Right ventricle myocardium inferior (tissue), 1 donor: ENCODE data around the gene CD74. TPM values are rescaled to one million over a fixed set of nuclear protein-coding genes. Genes with fewer than 3 reads are reported as not detected.
"Not testable (repeated sequence)": the region's sequence is repeated elsewhere in the genome, so short reads cannot be mapped to it uniquely, and the experiment has no call there.

ENCODE experiments used
- ATAC-seq: fragments of 200-7000 bp; cut with Tn5 transposase; one replicate; pipeline ENCODE4 v1.9.1; 2020; ENCODE audit warnings: mild to moderate bottlenecking, moderate library complexity
- DNase-seq: peaks from one replicate; pipeline ENCODE4 v3.0.0; 2021; ENCODE audit errors: missing footprints
- intact Hi-C: fragments of 100-400 bp; cut with DNase I; formaldehyde crosslinking; loops from one replicate; pipeline ENCODE4 v1.11.0; 2022
- long read RNA-seq: library from polyadenylated mRNA; unstranded; transcript quantifications from one replicate; pipeline ENCODE4 v2.0.0, GENCODE V29; 2021
- total RNA-seq: library from RNA; stranded (reverse); fragmentation: NEBNext Ultra II Directional; extraction: Animal tissue kit (Norgen Biotek cat#: 25700); gene quantifications from one replicate; pipeline ENCODE4 v1.2.1, GENCODE V29; 2021
- donor health status: DM: no; HTN: yes; CAD: no; lungs with severe emphysema.

CD74 gene
- total RNA-seq = 327 TPM
- long read RNA-seq, transcript CD74-202 (8 exons, 1,449 nt) = major isoform, 121 of 162 reads
- long read RNA-seq, transcript CD74-201 (9 exons, 981 nt) = minor isoform, 28 of 162 reads
- long read RNA-seq, partial matches to known transcripts = 4 of 162 reads
- long read RNA-seq, other reads (novel, unspliced or antisense) = 8 of 162 reads

GRCh38 chr5:150412319-150413175, at the start of gene CD74:
Gene CD74, minus strand, starts transcription at chr5:150412910. Its CDS starts 161 bp downstream, at chr5:150412749.
- peak; percentile 89 for DNase-seq
- ATAC-seq = peak; percentile 54
- intact Hi-C loops = no loop called here

- intact Hi-C loops = no loop called here
- ATAC-seq (no peak), DNase-seq (no peak)
Observed at GRCh38 chr5:150461231-150461630, 48.5 kb upstream of the CD74 start.

- no peak for DNase-seq
- no peak for ATAC-seq
- intact Hi-C loops = no loop called here
Observed at GRCh38 chr5:150460781-150461180, 48.1 kb upstream of the CD74 start.

GRCh38 chr5:150458802-150459557, 46.3 kb upstream of the CD74 start:
- intact Hi-C loops = loop anchor here (1.0 to 10.0 kb wide), 4 partner anchors 64 to 388 kb away; partner anchors contain the start of gene IRGM
- peak; percentile 90 for ATAC-seq
- DNase-seq = peak; percentile 90

GRCh38 chr5:150457562-150458240, 45.0 kb upstream of the CD74 start:
- DNase-seq = no peak
- ATAC-seq = no peak
- intact Hi-C loops = loop anchor here (2.0 to 10.0 kb wide), 3 partner anchors 65 to 390 kb away; partner anchors contain the start of gene IRGM

GRCh38 chr5:150457121-150457520, 44.4 kb upstream of the CD74 start:
- intact Hi-C loops = loop anchor here (5.0 to 10.0 kb wide), 2 partner anchors 198 to 390 kb away; partner anchors contain the start of gene IRGM
- DNase-seq (no peak), ATAC-seq (no peak)

- no peak for DNase-seq
- ATAC-seq = no peak
- intact Hi-C loops = loop anchor here (5.0 to 10.0 kb wide), 2 partner anchors 200 to 393 kb away; partner anchors contain the start of gene IRGM
Observed at GRCh38 chr5:150454492-150455229, 42.0 kb upstream of the CD74 start.

GRCh38 chr5:150454027-150454426, 41.3 kb upstream of the CD74 start:
- intact Hi-C loops = loop anchor here (10.0 kb wide), 1 partner anchor 201 kb away; no protein-coding TSS in a partner anchor

GRCh38 chr5:150452914-150453313, 40.2 kb upstream of the CD74 start:
- intact Hi-C loops = loop anchor here (10.0 kb wide), 1 partner anchor 202 kb away; no protein-coding TSS in a partner anchor
- no peak for ATAC-seq
- no peak for DNase-seq

More at GRCh38 chr5:150454027-150454426, 41.3 kb upstream of the CD74 start:
- ATAC-seq, DNase-seq: not testable (repeated sequence)

GRCh38 chr5:150451594-150451993, 38.9 kb upstream of the CD74 start:
- DNase-seq (no peak), ATAC-seq (no peak)
- intact Hi-C loops = loop anchor here (10.0 kb wide), 1 partner anchor 203 kb away; no protein-coding TSS in a partner anchor

GRCh38 chr5:150449517-150450339, 37.0 kb upstream of the CD74 start, which contains the start of gene RPS14:
Gene RPS14, minus strand, starts transcription at chr5:150449739. Its CDS starts 2,006 bp downstream, at chr5:150447733.
- DNase-seq (peak; percentile 96), ATAC-seq (peak; percentile 98)
- intact Hi-C loops = loop anchor here (10.0 kb wide), 1 partner anchor 205 kb away; no protein-coding TSS in a partner anchor

- ATAC-seq (peak; percentile 52), DNase-seq (peak; percentile 41)
- intact Hi-C loops = no loop called here
Observed at GRCh38 chr5:150448952-150449516, 36.3 kb upstream of the CD74 start.

GRCh38 chr5:150448334-150448733, 35.6 kb upstream of the CD74 start:
- ATAC-seq = no peak
- DNase-seq = no peak
- intact Hi-C loops = no loop called here

GRCh38 chr5:150447188-150447587, 34.5 kb upstream of the CD74 start:
- DNase-seq (no peak), ATAC-seq (no peak)
- intact Hi-C loops = no loop called here

GRCh38 chr5:150446583-150446982, 33.9 kb upstream of the CD74 start:
- ATAC-seq (no peak), DNase-seq (no peak)
- intact Hi-C loops = no loop called here

- no peak for ATAC-seq
- intact Hi-C loops = no loop called here
- no peak for DNase-seq
Observed at GRCh38 chr5:150446088-150446487, 33.4 kb upstream of the CD74 start.
